GM10847 (cell line): ENCODE results near the gene STRN3.

Experiments used
- POLR2A ChIP-seq: IDR thresholded peaks from 2 replicates; pipeline ENCODE4 v1.6.1; 2011; ENCODE audit not compliant: insufficient read length; ENCODE audit errors: extremely low read depth

Gene STRN3

DNA sequence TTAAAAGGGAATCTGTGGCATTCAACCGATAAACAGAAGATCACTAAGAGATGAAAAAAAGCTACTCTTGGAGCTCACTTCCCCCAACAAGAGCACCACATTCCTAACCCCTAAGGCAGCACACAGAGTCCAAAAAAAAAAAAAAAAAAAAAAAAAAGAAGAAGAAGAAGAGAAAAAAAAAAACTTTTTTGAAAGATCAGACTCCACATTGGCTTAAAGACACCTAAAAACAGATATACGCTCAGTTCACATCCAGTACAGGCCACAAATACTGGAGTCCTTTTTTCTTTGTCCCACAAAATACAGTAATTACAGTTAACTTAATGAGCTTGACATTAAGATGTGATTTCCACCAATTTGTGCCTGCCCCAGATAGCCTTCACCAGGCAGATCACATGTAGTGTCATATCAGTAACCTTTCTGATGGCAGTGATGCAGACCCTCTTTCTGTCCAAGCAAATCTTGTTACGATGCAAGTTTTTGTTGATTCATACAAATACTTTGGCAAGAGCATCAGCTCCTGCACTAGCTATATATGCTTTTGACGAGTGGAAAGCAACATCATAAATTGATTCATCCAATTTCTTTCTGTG, 131.2 kb downstream of the STRN3 start:
- no peak for TF ChIP-seq POLR2A

DNA sequence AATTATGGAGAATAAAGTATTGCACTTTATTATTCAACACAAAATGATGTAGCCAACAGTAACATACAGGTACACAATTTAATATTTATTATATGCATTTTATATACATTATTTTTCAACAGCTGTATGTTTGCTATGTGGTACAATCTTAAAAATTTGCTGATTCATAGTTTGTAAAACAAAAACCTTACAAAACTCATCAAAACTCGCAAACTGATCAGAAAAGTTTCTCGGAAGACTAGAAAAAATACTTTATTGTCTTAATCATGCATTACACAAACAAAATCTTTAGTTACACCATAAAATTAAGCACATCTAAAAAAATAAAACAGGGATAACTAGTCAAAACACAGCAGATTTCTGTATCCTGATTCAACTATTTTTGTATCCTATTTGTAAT, 132.4 kb downstream of the STRN3 start:
- no peak for TF ChIP-seq POLR2A

DNA sequence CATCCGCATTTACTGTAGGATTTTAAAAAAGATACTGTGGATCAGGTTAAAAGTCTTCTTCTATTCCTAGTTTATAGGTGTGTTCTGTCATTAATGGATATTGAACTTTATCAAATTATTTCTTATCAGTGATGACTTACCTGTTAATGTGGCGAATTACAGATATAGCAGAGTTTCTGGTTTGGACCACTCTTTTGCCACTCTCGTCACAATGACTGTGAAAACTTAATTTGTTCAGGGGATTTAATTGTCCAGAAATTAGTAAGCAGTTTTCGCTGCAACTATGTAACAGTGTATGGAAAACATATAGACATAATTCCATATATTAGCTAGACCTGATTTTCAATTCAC, 137.0 kb downstream of the STRN3 start:
- no peak for TF ChIP-seq POLR2A

- no peak for TF ChIP-seq POLR2A
These were observed 137.5 kb downstream of the STRN3 start for GRCh38 chr14:30888480-30889243.

DNA sequence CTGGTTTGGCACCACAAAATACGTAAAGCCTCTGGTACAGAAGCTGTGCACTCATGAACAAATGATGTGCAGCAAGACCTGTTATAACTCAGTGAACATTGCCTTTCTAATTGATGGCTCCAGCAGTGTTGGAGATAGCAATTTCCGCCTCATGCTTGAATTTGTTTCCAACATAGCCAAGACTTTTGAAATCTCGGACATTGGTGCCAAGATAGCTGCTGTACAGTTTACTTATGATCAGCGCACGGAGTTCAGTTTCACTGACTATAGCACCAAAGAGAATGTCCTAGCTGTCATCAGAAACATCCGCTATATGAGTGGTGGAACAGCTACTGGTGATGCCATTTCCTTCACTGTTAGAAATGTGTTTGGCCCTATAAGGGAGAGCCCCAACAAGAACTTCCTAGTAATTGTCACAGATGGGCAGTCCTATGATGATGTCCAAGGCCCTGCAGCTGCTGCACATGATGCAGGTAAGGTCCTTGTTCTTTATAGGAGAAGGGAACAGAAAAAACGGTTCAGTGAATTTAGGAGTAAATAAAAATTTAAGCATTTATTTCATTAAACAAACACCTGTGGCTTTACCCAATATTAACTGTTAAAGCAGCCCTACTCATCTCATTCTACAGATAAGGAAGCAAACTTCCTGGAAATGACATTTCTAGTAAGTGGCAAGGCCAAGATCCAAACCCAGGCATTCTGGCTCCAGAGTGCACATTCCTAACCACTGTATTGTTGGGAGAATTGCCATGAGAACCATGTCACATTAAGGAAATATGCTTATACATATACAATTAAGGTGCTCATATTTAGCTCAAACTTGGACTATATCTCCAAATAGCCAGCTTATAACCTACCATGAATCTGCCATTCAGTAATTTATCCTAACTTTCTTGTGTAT, 140.1 kb downstream of the STRN3 start:
- no peak for TF ChIP-seq POLR2A

DNA sequence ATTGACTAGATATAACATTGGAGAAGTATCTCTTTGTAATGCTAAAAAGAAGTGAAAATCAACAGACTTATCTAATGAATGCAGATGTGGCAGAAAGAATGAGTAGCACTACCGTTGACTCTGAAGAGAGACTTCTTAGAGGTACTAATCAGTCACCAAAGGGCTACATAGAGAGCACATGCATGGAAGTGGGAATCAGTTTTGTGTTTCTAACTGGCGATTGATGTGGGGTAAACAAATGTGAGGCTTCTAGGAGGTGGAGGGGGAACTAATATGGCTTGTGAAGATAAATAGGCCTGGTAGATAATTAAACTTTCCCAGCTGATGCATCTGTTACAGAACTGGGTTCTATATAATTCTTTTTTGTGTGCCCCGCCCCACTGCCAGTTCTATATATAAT, 141.3 kb downstream of the STRN3 start:
- TF ChIP-seq POLR2A, result no peak

DNA sequence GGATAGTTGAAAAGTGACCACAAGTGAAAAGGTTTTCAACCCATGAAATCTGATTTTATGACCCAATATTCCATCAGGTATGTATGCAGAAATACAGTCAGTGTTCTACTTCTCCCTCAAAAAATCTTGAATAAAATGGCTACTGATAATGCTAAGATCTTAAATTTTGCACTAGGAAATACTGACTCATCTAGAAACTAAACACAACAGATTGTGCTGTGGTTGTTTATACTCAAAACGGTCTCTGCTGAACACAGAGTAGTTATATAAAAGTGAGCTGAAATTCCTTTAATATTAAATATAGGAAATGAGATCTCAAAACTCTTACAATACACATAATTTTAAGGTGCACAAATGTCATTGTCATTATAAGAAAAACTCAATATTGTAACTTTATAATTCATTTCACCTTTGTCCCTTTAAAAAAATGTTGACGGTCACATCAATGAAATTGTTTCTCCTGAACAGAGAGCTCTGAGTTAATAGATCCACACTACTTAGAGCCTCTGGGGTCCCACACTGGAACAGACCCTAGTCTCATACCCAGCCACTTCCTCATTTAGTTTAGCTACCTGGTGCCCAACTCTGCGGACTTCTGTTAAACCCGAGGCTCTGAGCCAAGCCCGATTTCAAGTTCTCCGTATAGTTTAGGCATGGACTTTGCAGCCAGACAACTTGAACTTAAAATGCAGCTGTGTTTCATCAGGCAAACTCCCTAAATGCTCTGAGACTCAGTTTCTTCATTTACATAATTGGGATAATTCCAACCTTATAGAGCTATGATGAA, 142.5 kb downstream of the STRN3 start:
- no peak for TF ChIP-seq POLR2A

GRCh38 chr14:30882431-30882830, 143.7 kb downstream of the STRN3 start:
- TF ChIP-seq POLR2A, result no peak

DNA sequence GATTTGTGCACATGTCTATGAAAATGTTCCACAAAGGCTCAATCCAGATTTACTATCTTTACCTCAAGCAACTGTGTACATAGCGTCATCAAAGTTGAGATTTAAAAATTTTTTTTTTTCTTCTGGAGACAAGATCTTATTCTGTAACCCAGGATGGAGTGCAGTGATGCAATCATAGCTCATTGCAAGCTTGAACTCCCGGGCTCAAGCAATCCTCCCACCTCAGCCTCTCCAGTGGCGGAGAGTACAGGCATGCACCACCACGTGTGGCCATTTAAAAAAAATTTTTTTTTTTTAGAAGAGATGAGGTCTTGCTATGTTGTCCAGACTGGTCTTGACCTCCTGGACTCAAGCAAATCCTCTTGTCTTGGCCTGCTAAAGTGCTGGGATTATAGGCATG, 149.5 kb downstream of the STRN3 start:
- TF ChIP-seq POLR2A, result no peak

DNA sequence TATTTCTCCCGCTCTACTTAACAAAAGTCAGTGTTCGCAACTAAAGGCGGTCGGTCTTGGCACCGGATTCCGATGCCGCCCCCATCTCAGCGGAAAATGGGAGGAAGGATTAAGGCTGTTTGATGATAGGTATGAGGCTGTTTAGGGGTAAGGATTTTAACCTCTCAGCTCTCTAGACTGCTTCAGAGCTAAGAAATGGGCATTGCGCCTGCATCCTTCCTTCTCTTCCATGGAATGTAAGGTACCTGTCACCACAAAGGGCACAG, 150.5 kb downstream of the STRN3 start:
- TF ChIP-seq POLR2A, result no peak

DNA sequence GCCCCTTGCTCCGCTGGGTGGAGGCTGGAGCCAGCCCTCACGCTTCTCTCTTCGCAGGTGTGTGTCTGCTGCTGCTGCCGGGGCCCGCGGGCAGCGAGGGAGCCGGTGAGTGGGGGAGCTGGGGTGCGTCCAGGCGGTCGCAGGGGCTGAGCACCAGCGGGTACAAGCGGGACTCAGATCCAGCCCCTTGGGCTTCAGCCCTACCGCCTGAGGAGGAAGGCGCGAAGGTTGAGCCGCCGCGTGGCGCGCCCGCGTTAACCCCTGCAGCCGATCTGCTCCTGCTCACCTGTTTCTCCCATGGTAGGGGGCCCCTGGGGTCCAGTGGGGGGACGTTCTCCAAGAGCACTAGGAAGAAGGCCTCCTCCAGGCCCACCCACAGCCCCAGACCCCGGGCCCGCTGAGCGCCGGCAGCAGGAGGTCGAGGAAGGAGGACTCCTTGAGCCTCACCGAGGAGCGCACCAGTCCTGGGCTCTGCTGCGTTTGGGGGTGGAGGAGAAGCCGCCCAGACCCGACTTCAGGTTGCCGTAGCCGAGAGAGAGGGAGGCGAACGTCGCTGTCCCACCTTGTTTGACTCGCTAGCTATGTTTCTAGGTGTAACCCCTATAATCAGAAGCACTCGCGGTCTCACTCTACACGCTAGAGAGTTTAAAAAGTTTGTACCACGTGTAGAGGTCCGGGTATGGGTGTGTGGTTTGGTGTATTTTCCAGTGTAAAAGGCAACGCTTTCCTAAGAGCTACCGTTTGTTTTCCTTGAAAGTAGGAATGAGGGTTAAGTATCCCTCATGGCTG, 151.0 kb downstream of the STRN3 start:
- no peak for TF ChIP-seq POLR2A

- TF ChIP-seq POLR2A, result peak; percentile 63
These were observed 151.8 kb downstream of the STRN3 start, which contains the start of gene COCH for GRCh38 chr14:30874120-30874998. Gene COCH, plus strand, starts transcription at chr14:30874559. Its CDS starts 380 bp downstream, at chr14:30874939.

DNA sequence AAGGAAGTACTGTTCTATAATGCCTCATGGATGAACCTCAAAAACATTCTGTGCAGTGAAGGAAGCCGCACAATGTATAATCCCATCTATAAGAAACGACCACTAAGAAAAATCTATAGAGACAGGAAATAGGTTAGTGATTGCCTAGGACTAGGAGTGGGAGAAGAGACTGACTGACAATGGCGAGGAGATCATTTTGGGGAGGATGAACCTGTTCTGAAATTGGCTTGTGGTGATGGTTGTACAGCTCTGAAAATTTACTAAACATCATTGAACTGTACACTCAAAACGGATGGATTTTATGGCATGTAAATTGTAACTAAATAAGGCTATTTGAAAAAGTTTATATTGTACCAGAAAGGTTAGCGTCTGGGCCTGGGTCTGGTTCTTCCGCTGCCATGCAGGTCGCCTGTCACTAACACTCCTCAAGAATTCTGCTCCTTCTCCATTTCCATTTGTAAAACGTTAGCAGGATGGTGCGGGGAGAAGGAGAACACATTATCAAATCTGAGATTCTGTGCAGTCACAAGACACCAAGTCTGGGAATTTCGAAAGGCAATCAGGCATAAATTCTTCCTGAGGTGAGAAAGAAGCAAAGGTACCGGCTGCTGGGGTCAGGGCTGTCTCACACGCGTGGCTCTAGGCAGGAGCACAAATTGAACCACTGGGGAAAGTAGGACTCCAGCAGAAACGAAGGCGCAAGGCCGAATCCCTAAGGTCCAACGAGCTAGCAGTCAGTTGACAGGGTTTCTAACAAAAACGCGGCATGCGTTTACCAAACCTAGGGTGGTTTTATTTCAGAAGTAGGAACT, 152.7 kb downstream of the STRN3 start:
- no peak for TF ChIP-seq POLR2A

DNA sequence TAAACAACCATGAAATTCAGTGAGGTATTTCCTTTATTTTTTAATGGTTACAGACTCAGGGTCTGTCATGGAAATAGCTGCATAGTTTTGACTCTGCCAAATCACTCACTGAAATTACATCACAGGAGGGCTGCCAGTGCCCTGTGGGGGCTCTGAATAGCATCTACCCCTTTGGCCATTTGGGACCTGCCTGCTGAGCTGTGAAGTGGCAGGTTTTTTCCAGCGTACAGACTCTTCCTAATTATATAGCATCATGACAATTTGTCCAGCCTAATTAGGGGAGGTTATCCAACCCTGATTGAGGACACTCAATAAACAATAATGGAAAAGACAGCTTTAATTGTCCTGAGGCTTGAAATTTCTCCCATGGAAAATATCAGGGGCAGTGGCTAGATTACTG, 153.6 kb downstream of the STRN3 start:
- TF ChIP-seq POLR2A, result no peak
